GM19193 (cell line): ENCODE results near the gene REXO4.

ENCODE experiments used
- POLR2A ChIP-seq: IDR thresholded peaks from 4 replicates; pipeline ENCODE4 v1.6.1; 2011; ENCODE audit not compliant: insufficient read depth, insufficient read length; ENCODE audit errors: extremely low read depth

Gene REXO4, protein sequence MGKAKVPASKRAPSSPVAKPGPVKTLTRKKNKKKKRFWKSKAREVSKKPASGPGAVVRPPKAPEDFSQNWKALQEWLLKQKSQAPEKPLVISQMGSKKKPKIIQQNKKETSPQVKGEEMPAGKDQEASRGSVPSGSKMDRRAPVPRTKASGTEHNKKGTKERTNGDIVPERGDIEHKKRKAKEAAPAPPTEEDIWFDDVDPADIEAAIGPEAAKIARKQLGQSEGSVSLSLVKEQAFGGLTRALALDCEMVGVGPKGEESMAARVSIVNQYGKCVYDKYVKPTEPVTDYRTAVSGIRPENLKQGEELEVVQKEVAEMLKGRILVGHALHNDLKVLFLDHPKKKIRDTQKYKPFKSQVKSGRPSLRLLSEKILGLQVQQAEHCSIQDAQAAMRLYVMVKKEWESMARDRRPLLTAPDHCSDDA

DNA sequence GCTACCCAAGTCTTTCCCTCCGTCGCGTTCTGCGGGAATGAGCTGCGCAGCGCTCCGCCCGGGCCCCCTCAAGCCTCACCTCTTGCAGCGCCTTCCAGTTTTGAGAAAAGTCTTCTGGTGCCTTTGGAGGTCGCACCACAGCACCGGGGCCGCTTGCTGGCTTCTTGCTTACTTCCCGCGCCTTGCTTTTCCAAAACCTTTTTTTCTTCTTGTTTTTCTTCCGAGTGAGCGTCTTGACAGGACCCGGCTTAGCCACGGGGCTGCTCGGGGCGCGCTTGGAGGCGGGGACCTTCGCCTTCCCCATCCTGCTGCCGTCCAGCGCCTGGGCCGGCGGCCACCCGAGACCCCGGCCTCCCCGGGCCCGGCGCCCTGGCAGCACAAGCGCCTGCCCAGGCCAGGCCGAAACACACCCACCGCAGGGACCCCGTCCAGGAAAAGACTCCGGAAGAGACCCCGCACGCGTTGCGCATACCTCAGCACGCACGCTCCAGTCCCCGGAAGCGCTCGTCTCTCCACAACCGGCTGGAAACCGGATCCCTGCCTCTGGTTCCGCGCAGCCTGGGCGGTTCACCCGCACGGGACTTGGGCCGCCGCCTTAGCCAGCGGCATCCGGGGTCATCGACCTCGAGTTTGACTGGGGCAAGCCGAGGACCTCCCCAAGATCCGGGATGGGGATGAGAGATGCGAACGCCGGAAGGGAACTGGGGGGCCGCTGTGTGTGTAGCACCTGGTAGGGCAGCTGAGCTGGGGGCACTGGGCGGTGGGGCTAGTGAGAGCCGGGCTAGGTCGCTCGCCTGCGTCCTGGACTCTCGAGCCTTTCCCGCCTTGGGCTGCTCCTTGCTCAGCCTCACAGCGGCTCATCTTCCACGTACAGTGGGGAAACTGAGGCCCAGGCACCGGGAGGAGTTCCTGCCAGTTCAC, at the start of gene REXO4:
Gene REXO4 (minus strand): TSS at position 470 of the 921 bp plus-strand sequence. CDS start 166 bp downstream, at position 304.
- TF ChIP-seq POLR2A = peak; percentile 73

DNA sequence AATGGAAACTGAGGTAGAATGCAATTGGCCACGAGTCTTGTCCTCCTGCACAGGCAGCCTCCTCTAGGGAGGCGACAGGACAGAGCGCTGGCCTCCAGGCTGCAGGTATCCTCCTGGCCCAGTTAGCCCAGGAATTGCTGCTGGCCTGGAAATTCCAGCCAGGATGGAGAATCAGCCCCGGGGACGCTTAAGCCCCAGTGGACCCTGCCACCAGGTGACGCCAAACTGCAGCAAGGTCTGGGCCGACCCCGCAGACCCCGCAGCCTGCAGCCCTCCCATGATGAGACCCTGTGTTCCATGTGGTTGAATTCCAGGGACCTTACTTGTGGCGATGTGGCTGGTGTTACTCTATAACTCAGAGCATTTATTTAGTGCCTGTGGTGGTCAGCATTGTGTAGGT, 49.3 kb upstream of the REXO4 start:
- peak; percentile 8 for TF ChIP-seq POLR2A

DNA sequence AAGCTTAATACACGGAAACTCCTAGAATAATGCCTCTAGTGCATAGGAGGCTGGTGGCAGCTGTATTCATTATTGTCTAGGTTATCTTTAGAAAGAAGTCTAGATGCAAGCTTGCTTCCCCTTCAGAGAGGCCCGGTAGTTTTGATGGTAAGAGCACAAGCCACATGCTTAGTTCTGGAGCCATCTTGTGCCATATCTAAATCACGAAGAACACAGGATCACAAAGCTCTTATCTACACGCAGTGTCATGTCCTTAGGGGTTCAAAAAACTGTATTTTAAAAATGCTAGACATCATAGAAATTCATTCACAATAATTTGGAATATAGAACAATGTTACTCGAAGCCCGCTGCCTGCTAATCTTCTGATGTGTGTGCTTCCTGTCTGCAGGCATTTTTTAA, 48.2 kb upstream of the REXO4 start:
- TF ChIP-seq POLR2A = no peak

DNA sequence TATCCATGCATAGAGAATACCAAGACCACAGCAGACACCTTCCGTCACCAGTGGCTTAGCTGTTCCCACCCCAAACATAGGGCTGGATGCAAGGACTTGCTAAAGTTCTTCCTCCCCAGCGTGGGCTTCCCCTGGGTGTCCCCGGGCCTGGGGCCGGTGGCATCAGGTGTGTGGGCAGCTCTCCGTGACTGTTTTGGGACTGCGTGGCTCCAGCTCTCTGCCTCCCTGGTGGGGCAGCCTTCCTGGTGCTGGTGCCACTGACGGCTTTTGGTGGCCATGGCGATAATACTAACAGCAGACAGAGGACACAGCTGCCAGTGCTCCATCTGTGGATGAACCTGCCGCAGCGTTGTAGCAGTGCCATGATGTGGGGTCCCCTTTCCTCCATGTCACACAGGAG, 46.8 kb upstream of the REXO4 start:
- no peak for TF ChIP-seq POLR2A

DNA sequence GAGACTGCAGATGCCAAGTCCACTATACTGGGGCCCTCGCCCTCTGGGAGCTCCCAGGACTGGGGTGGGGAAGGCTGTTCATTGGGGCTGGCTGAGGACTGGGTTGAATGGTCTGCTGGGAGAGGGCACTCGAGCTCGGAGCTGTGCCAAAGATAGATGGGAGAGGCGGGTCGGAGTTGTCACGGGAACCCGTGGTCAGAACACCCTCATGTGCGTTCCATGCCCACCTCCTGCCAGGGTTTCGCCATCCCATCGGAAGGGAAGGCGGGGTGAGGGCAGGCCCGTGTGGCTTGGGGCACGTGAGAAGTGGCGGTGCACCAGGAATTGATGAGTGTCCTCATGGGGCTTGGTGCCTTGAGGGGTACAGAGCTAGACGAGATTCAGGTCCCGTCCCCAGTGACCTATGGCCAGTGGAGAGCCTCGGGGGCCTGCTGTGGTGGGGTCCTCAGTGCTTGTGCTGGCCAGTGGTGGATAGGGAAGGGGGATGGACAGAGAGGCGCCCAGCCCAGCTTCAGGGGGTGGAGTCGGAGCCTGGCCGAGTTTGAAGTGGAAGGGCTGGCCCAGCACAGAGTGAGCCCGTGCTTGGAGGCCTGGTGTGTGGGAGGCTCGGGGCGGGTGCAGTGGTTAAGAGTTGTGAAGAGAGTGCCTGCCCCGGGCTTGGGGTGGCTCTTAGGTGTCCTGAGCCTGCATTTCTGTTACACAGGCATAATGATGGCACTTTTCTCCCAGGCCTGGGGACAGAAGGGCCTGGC, 46.2 kb upstream of the REXO4 start:
- no peak for TF ChIP-seq POLR2A

DNA sequence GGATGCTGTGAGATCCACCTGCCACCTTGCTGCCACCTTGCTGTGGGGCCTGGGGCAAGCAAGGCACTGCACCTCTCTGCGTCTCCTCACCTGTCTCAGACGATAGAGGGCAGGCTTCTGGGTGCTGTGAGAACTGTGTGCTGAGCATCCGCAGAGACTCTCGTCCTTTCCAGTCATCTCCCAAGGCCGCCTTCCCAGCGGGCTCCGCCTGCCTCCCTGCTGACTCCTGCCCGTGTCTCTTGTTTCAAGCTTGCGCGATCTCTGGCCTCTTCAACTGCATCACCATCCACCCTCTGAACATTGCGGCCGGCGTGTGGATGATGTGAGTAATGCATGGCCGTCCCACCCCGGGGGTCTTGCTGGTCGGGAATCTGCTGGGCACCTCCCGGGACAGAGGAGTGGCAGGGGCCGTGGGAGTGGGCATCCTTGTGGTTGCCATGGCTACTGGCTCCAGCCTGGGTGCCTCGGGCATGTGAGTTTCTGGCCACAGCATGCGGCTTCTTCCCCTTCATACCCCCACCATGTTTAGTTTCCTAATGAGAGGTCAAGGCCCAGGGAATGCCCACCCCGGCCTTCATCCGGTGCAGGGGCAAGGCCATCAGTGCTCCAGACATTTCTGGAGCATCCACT, 45.5 kb upstream of the REXO4 start:
- TF ChIP-seq POLR2A = no peak

DNA sequence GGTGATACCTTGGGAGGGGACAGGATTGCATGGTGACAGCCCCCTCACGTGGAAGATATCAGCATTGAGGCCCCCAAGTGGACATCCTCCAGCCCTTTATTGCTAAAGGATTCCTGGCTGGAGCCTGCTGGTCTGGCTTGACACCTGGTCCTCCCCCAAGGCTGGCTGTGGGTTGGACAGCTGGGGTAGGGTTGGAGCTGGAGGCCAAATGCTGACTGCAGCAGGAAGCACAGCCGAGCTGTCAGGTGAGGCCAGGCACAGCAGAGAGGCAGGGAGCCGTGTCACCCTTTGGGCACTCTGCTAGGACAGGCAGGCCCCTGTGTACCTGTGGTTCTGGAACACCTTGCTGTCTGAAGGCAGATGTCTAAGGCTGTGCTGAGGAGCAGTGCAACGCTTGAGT, 44.2 kb upstream of the REXO4 start:
- TF ChIP-seq POLR2A = no peak

DNA sequence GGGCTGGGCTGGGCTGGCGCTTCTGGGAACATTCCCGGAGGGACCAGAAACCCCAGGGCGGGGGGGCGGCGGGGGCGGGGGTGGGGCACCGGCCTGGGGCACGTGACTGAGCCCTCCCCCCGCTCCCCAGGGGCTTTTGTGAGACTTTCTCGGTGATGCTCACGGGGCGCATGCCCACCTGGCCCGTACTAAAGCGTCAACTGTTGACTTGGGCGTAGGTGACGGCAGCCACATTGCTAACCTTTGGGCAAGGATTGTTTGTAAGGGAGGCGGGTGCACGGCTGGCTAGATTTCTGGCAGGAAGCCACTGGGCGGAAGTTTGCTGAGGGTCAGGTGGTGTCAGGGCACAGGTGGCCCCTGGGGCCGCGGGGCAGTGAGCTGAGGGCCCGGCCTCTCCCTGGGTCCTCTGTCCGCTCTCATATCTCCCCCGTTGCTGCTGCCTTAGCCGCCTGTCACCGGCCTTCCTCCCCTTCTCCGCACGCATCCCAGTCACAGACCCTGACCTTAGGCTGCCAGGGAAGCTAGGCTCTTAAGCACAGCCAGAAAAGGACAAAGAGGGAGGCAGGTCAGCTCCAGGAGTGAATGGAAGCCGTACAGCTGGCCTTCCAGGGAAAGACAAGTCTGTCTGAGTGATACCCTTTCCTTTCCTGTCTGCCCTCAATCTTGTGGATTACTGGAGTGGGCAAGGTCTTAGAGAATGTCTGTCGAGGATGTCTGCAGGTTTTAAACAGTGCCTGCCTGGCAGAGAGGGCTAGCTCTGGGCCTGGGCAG, 42.8 kb upstream of the REXO4 start:
- TF ChIP-seq POLR2A = no peak

DNA sequence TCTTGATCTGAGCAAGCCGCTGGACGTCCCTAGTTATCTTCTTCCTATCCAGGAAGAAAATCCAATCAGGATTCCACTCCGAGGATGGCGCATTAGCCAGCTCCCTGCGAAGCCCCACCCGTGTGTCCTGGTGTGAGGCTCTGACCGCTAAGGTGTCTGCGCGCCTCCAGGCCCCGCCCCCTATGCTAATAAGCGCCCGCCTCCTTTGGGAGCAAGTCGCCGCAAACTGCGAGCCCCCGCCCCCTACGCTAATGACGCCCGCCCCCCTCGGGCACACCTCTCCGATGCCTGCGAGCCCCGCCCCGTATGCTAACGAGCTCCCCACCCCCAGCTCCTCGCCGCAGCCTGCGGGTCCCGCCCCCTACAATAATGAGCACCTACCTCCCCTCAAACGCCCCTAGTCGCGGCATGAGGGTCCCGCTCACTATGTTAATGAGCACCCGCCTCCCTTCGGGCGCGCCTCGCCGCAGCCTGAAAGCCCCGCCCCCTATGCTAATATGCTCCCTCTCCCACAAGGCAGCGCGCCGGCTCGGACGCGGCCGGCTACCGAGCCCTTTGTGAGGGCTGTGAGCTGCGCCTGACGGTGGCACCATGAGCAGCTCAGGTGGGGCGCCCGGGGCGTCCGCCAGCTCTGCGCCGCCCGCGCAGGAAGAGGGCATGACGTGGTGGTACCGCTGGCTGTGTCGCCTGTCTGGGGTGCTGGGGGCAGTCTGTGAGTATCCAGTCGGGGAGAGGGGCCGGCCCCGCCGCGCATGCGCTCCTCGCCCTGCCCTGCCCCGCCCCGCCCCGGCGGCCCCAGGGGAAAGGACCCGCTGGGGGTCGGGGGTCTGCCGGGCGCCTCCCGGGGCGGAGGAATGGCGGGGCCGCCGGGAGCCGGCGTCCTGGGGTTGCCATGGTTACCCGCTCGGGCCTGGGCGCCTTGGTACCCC, 41.9 kb upstream of the REXO4 start, which contains the start of gene CACFD1:
Gene CACFD1 (plus strand): TSS at position 503 of the 929 bp plus-strand sequence. CDS start 89 bp downstream, at position 592.
- peak; percentile 64 for TF ChIP-seq POLR2A

DNA sequence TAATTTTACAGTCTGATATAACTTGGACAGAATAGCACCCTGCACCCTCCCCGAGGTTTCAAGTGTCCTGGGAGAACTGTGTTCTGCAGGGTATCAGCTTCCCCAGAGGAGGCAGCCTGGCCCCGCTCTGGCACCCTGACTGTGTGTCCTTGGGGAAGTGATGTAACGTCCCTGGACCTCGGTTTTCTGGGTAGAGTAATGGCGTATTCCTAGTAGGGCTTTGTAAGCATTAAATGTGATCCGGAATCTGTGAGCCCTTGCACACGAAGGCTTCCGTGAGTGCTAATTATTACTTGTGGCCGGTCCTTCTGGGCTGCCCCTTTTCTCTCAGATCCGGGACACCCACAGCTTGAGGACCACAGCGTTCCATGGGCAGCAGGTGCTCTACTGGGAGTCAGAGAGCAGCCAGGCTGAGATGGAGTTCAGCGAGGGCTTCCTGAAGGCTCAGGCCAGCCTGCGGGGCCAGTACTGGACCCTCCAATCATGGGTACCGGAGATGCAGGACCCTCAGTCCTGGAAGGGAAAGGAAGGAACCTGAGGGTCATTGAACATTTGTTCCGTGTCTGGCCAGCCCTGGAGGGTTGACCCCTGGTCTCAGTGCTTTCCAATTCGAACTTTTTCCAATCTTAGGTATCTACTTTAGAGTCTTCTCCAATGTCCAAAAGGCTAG, 41.0 kb upstream of the REXO4 start:
- TF ChIP-seq POLR2A = no peak

DNA sequence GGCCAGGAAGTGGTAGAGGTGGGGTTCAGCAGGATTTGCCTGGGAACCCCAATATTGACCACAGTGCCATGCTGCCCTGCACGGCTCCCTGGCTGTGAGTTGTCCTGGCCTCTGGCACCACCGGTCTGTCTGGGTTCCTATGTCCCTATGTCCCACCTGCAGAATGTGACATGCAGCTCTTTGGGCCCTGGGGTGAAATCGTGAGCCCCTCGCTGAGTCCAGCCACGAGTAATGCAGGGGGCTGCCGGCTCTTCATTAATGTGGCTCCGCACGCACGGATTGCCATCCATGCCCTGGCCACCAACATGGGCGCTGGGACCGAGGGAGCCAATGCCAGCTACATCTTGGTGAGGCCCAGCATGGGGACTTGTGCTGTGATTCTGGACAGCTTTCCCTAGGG, 39.9 kb upstream of the REXO4 start:
- no peak for TF ChIP-seq POLR2A

DNA sequence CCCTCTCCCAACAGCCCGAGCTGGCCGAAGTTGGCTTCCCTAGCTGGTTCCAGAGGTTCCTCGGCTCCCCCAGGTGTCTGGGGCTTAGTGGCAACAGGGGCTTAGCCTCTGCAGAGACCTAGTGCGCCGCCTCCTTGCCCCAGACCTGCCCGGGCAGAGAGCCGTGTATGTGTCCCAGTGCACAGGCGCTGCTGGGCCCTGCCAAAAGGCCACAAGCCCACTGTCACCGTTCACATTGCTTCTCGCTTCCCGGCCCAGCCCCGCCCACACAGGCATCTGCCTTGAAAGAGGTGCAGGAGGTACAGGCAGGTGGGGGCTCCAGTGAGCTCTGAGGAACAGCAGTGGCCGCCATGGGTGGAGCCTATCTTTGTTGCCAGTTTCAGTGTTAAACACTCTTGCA, 39.4 kb upstream of the REXO4 start:
- TF ChIP-seq POLR2A = no peak
